ENCODE data around the gene ZBTB16.
"Not testable (repeated sequence)": the region's sequence is repeated elsewhere in the genome, so short reads cannot be mapped to it uniquely, and the experiment has no call there.

Gene ZBTB16

GRCh38 chr11:114044042-114044871, 15.3 kb upstream of the ZBTB16 start:
- Histone ChIP-seq H3K27me3 (replicated peaks; ENCODE audit: control insufficient read depth, insufficient read depth, low read length) (no peaks in the 10 kb centered on the region; the same call in 1 of the 2 replicates), H3K4me3 (replicated peaks; ENCODE audit: low read depth, low read length) (no peak overlapping the region), H3K36me3 (ENCODE audit: control insufficient read depth, insufficient read depth, low read length) (no peaks in the 10 kb centered on the region)
- DNase-seq (ENCODE audit: extremely low read depth, insufficient read length): no peak
- TF ChIP-seq CTCF (IDR thresholded peaks at IDR 0.05; ENCODE audit: insufficient read depth, low read length, poor library complexity, severe bottlenecking): no peak

- TF ChIP-seq CTCF (IDR thresholded peaks at IDR 0.05; ENCODE audit: insufficient read depth, low read length, poor library complexity, severe bottlenecking): no peak
Measured at GRCh38 chr11:114047327-114047726, 12.2 kb upstream of the ZBTB16 start.

GRCh38 chr11:114049050-114049449, 10.5 kb upstream of the ZBTB16 start:
- no peak for DNase-seq (ENCODE audit: extremely low read depth, insufficient read length)
- Histone ChIP-seq H3K4me3 (replicated peaks; ENCODE audit: low read depth, low read length) (no peak overlapping the region), H3K36me3 (ENCODE audit: control insufficient read depth, insufficient read depth, low read length) (no peaks in the 10 kb centered on the region), H3K27me3 (replicated peaks; ENCODE audit: control insufficient read depth, insufficient read depth, low read length) (no peaks in the 10 kb centered on the region; the same call in 1 of the 2 replicates)
- no peak for TF ChIP-seq CTCF (IDR thresholded peaks at IDR 0.05; ENCODE audit: insufficient read depth, low read length, poor library complexity, severe bottlenecking)

More at GRCh38 chr11:114047327-114047726, 12.2 kb upstream of the ZBTB16 start:
- no peaks in the 10 kb centered on the region; the same call in 1 of the 2 replicates for H3K27me3 ChIP-seq (replicated peaks; ENCODE audit: control insufficient read depth, insufficient read depth, low read length)
- DNase-seq (ENCODE audit: extremely low read depth, insufficient read length): no peak
- H3K36me3 ChIP-seq (ENCODE audit: control insufficient read depth, insufficient read depth, low read length): no peaks in the 10 kb centered on the region
- H3K4me3 ChIP-seq (replicated peaks; ENCODE audit: low read depth, low read length): no peak overlapping the region

- not testable (repeated sequence) for H3K27me3 ChIP-seq (replicated peaks; ENCODE audit: control insufficient read depth, insufficient read depth, low read length); H3K4me3 ChIP-seq (replicated peaks; ENCODE audit: low read depth, low read length); H3K36me3 ChIP-seq (ENCODE audit: control insufficient read depth, insufficient read depth, low read length); DNase-seq (ENCODE audit: extremely low read depth, insufficient read length)
Measured at GRCh38 chr11:114049766-114050165, 9.7 kb upstream of the ZBTB16 start.

GRCh38 chr11:114050258-114050927, 9.1 kb upstream of the ZBTB16 start:
- TF ChIP-seq CTCF (IDR thresholded peaks at IDR 0.05; ENCODE audit: insufficient read depth, low read length, poor library complexity, severe bottlenecking): no peak
- H3K36me3 ChIP-seq (ENCODE audit: control insufficient read depth, insufficient read depth, low read length): no peaks in the 10 kb centered on the region
- H3K4me3 ChIP-seq (replicated peaks; ENCODE audit: low read depth, low read length): no peak overlapping the region
- no peaks in the 10 kb centered on the region; the same call in 1 of the 2 replicates for H3K27me3 ChIP-seq (replicated peaks; ENCODE audit: control insufficient read depth, insufficient read depth, low read length)
- no peak for DNase-seq (ENCODE audit: extremely low read depth, insufficient read length)

- no peak overlapping the region for H3K4me3 ChIP-seq (replicated peaks; ENCODE audit: low read depth, low read length)
- TF ChIP-seq CTCF (IDR thresholded peaks at IDR 0.05; ENCODE audit: insufficient read depth, low read length, poor library complexity, severe bottlenecking): no peak
- H3K36me3 ChIP-seq (ENCODE audit: control insufficient read depth, insufficient read depth, low read length): no peaks in the 10 kb centered on the region
- DNase-seq (ENCODE audit: extremely low read depth, insufficient read length): no peak
- H3K27me3 ChIP-seq (replicated peaks; ENCODE audit: control insufficient read depth, insufficient read depth, low read length): no peaks in the 10 kb centered on the region; the same call in 1 of the 2 replicates
Measured at GRCh38 chr11:114051558-114051957, 8.0 kb upstream of the ZBTB16 start.
